Measurements from ENCODE around the gene DNAJB2.

Gene DNAJB2

DNA sequence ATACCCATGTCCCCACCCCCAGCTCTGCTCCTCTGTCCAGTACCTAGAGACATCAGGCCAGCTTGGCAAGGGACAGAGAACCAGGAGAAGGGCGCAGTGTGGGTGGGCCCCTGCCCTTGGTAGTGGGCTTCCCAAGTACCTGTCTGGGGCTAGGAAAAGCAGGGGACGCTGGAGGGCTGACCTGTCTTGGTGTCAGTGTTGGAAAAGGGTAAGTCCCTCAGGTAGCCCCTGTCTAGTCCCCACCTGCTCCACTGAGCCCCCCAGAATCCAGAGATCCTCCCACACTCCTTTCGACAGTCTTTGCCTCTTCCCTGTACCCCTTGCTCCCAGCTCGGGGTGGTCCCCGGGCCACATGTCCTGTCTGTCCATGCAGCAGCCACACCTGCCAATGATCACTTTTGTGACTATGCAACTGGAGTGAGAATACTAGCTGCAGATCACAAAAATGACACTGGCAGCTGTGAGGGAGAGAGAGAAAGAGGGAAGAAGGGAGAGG lies 14.6 kb downstream of the DNAJB2 start:
- no peaks in the 10 kb centered on the region for H3K79me2 ChIP-seq (ENCODE audit: low read length)
- H3K4me1 ChIP-seq (ENCODE audit: low read length), result peaks cover 6% of the 10 kb centered on the region
- H4K20me1 ChIP-seq (ENCODE audit: insufficient read depth, low read length), result no peaks in the 10 kb centered on the region
- H3K9ac ChIP-seq (ENCODE audit: low read length), result no peak overlapping the region
- peaks cover 24% of the 10 kb centered on the region for H3K27me3 ChIP-seq (replicated peaks; ENCODE audit: insufficient read depth, low read length)
- peaks cover 5% of the 10 kb centered on the region; the same call in 1 of the 2 replicates for H3F3A ChIP-seq (ENCODE audit: insufficient read depth, low read length)
- H3K9me3 ChIP-seq (replicated peaks; ENCODE audit: insufficient read depth, low read length), result no peaks in the 10 kb centered on the region
- H3K4me3 ChIP-seq (ENCODE audit: low read length), result no peak overlapping the region
- no peak for DNase-seq
- no peak overlapping the region for H3K27ac ChIP-seq (ENCODE audit: low read length)
- no peak for TF ChIP-seq EZH2 (optimal IDR thresholded peaks at IDR 0.05; ENCODE audit: low read depth, low read length)
- no peak for TF ChIP-seq EZH2phosphoT487 (IDR thresholded peaks at IDR 0.05; ENCODE audit: low read length)
- TF ChIP-seq, protein P1, sequence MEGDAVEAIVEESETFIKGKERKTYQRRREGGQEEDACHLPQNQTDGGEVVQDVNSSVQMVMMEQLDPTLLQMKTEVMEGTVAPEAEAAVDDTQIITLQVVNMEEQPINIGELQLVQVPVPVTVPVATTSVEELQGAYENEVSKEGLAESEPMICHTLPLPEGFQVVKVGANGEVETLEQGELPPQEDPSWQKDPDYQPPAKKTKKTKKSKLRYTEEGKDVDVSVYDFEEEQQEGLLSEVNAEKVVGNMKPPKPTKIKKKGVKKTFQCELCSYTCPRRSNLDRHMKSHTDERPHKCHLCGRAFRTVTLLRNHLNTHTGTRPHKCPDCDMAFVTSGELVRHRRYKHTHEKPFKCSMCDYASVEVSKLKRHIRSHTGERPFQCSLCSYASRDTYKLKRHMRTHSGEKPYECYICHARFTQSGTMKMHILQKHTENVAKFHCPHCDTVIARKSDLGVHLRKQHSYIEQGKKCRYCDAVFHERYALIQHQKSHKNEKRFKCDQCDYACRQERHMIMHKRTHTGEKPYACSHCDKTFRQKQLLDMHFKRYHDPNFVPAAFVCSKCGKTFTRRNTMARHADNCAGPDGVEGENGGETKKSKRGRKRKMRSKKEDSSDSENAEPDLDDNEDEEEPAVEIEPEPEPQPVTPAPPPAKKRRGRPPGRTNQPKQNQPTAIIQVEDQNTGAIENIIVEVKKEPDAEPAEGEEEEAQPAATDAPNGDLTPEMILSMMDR (IDR thresholded peaks at IDR 0.05; ENCODE audit: low read length), result no peak
- H2AFZ ChIP-seq (ENCODE audit: low read length), result no peak overlapping the region
- no peaks in the 10 kb centered on the region for H3K36me3 ChIP-seq (replicated peaks; ENCODE audit: insufficient read depth, low read length)
- H3K4me2 ChIP-seq (ENCODE audit: low read depth, low read length), result no peak overlapping the region
- no peaks in the 10 kb centered on the region for H3K9me2 ChIP-seq (replicated peaks; ENCODE audit: insufficient read depth, low read length)

DNA sequence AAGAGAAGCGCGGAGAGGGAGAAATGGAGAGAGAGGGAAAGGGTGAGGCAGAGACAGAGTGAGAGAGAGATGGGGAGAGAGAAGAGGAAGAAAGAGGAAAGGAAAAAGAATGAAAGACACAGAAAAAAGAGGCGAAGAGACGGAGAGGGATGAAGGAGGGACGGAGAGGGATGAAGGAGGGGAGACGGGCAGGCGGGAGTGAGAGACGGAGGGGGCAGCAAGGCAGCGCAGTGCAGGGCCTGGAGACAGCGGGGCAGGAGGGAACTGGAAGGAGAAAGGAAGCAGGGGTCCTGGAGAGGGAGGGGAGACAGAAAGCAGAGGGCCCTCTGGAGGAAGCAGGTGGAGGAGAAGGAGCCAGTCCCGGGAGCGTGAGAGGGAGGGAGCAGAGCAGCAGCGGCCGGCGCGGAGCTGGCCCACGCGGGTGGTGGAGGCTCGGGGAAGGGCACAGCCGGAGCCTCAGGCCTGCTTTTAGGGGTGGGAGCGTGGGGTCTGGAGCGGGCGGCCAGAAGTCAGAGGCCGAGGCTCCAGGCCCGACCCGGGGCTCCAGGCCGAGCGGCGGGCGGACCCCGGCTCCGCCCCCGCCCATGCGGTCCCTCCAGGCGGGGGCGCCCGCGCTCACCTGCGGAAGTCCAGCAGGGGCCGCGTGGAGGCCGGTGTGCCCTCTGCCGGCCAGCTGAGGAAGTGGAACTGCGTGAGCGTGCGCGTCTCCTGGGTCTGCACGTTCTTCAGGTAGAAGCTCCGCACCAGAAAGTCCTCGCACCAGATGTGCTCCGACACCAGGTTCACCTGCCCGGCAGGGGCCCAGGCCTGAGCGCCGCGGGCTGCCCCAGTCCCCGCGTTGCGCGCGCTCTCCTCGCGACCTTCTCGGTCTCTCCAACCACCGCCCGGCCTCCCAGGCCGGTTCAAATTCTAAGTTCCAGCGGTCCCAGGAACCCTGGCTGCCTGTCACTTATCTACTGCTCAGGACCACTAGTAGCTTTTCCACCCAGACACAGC lies 15.5 kb downstream of the DNAJB2 start:
- peak overlapping the region; percentile 73 for H3K4me3 ChIP-seq (ENCODE audit: low read length)
- peak overlapping the region; percentile 97 for H3K4me2 ChIP-seq (ENCODE audit: low read depth, low read length)
- H3K79me2 ChIP-seq (ENCODE audit: low read length), result no peaks in the 10 kb centered on the region
- no peaks in the 10 kb centered on the region for H3K9me2 ChIP-seq (replicated peaks; ENCODE audit: insufficient read depth, low read length)
- no peaks in the 10 kb centered on the region for H3K36me3 ChIP-seq (replicated peaks; ENCODE audit: insufficient read depth, low read length)
- H3K4me1 ChIP-seq (ENCODE audit: low read length), result peaks cover 15% of the 10 kb centered on the region
- peak overlapping the region; percentile 90 for H2AFZ ChIP-seq (ENCODE audit: low read length)
- H3K27me3 ChIP-seq (replicated peaks; ENCODE audit: insufficient read depth, low read length), result peaks cover 26% of the 10 kb centered on the region
- no peaks in the 10 kb centered on the region for H4K20me1 ChIP-seq (ENCODE audit: insufficient read depth, low read length)
- peak; percentile 94 for DNase-seq
- H3K27ac ChIP-seq (ENCODE audit: low read length), result no peak overlapping the region
- TF ChIP-seq, protein P1 (IDR thresholded peaks at IDR 0.05; ENCODE audit: low read length), result peak; percentile 96
- no peak for TF ChIP-seq EZH2phosphoT487 (IDR thresholded peaks at IDR 0.05; ENCODE audit: low read length)
- no peak for TF ChIP-seq EZH2 (optimal IDR thresholded peaks at IDR 0.05; ENCODE audit: low read depth, low read length)
- peaks cover 5% of the 10 kb centered on the region; the same call in 1 of the 2 replicates for H3F3A ChIP-seq (ENCODE audit: insufficient read depth, low read length)
- no peaks in the 10 kb centered on the region for H3K9me3 ChIP-seq (replicated peaks; ENCODE audit: insufficient read depth, low read length)
- H3K9ac ChIP-seq (ENCODE audit: low read length), result peak overlapping the region; percentile 78

DNA sequence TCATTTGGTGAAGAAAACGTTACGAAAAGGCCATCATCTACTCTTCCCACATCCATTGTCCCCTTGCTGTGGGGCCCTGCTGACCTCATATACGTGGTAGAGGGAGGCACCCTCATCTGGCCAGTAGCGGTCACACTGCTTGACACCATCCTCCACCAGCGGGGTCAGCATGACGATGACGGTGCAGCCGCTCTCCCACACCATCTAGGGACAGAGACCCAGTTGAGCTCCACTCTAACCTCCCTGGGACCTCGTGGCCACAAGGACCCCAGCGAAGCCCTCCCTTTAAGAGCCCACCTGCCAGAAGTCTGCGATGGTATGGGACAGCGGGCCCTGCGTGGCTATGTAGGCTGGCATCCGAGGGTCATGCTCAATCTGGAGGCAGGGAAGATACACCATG lies 17.0 kb downstream of the DNAJB2 start:
- no peak overlapping the region for H2AFZ ChIP-seq (ENCODE audit: low read length)
- H3K4me1 ChIP-seq (ENCODE audit: low read length), result peaks cover 21% of the 10 kb centered on the region
- no peak overlapping the region for H3K4me3 ChIP-seq (ENCODE audit: low read length)
- no peak overlapping the region for H3K4me2 ChIP-seq (ENCODE audit: low read depth, low read length)
- no peak overlapping the region for H3K27ac ChIP-seq (ENCODE audit: low read length)
- no peak for DNase-seq
- peaks cover 10% of the 10 kb centered on the region; the same call in 1 of the 2 replicates for H3F3A ChIP-seq (ENCODE audit: insufficient read depth, low read length)
- H3K79me2 ChIP-seq (ENCODE audit: low read length), result no peaks in the 10 kb centered on the region
- TF ChIP-seq EZH2 (optimal IDR thresholded peaks at IDR 0.05; ENCODE audit: low read depth, low read length) (no peak), EZH2phosphoT487 (IDR thresholded peaks at IDR 0.05; ENCODE audit: low read length) (no peak)
- TF ChIP-seq, protein P1 (IDR thresholded peaks at IDR 0.05; ENCODE audit: low read length), result no peak
- no peaks in the 10 kb centered on the region for H3K36me3 ChIP-seq (replicated peaks; ENCODE audit: insufficient read depth, low read length)
- peaks cover 29% of the 10 kb centered on the region for H3K27me3 ChIP-seq (replicated peaks; ENCODE audit: insufficient read depth, low read length)
- no peaks in the 10 kb centered on the region for H3K9me3 ChIP-seq (replicated peaks; ENCODE audit: insufficient read depth, low read length)
- H3K9me2 ChIP-seq (replicated peaks; ENCODE audit: insufficient read depth, low read length), result no peaks in the 10 kb centered on the region
- H3K9ac ChIP-seq (ENCODE audit: low read length), result no peak overlapping the region
- H4K20me1 ChIP-seq (ENCODE audit: insufficient read depth, low read length), result no peaks in the 10 kb centered on the region
